Measurements from ENCODE around the gene RAB7A.
"Not testable (repeated sequence)": the region's sequence is repeated elsewhere in the genome, so short reads cannot be mapped to it uniquely, and the experiment has no call there.

- TF ChIP-seq CTCF, POLR2A (IDR thresholded peaks at IDR 0.05): not testable (repeated sequence)
Measured at GRCh38 chr3:128829925-128830625, 104.1 kb downstream of the RAB7A start.
